Airway epithelial cell (primary cell): ENCODE data around the gene CDK9. TPM values are rescaled to one million over a fixed set of nuclear protein-coding genes. Genes with fewer than 3 reads are reported as not detected.

ENCODE experiments used
- total RNA-seq: library from RNA; depleted of rRNA; stranded (reverse); fragments of >200 nt; gene quantifications from 2 replicates; pipeline ENCODE4 v1.2.3, GENCODE V29; 2015

CDK9 gene
- 16.2 and 26.1 TPM in 2 replicates for total RNA-seq

DNA sequence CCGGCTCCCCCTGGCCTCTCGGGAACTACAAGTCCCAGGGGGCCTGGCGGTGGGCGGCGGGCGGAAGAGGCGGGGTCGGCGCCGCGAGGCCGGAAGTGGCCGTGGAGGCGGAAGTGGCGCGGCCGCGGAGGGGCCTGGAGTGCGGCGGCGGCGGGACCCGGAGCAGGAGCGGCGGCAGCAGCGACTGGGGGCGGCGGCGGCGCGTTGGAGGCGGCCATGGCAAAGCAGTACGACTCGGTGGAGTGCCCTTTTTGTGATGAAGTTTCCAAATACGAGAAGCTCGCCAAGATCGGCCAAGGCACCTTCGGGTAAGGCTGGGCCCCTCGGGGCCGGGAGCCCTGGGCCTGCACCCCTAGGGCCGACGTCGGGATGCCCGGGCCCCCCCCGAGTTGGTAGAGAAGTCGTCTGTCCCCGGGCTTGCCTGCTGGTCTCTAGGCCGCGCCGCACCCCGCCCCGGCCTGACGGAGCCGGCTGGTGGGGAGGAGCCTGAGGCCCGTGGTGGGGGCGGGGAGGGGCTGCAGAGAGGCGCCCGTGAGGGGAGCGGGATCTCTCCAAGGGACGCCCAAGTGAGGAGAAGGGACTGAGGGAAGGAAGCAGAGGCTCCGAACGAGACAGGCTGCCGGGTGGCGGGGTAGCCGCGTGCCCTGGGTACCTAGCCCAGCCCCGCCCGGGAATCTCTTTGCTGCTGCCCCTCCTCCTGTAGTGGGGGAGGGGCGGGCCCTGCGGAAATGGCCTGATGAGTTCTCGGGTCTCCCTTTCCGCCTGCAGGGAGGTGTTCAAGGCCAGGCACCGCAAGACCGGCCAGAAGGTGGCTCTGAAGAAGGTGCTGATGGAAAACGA, at the start of gene CDK9:
Gene CDK9 (plus strand): TSS at position 102 of the 840 bp plus-strand sequence. CDS start 115 bp downstream, at position 217.

GRCh38 chr9:127778280-127779135, 7.3 kb upstream of the CDK9 start, which contains the start of gene SH2D3C:
Gene SH2D3C, minus strand, starts transcription at chr9:127778666. Its CDS starts 39 bp downstream, at chr9:127778627.

DNA sequence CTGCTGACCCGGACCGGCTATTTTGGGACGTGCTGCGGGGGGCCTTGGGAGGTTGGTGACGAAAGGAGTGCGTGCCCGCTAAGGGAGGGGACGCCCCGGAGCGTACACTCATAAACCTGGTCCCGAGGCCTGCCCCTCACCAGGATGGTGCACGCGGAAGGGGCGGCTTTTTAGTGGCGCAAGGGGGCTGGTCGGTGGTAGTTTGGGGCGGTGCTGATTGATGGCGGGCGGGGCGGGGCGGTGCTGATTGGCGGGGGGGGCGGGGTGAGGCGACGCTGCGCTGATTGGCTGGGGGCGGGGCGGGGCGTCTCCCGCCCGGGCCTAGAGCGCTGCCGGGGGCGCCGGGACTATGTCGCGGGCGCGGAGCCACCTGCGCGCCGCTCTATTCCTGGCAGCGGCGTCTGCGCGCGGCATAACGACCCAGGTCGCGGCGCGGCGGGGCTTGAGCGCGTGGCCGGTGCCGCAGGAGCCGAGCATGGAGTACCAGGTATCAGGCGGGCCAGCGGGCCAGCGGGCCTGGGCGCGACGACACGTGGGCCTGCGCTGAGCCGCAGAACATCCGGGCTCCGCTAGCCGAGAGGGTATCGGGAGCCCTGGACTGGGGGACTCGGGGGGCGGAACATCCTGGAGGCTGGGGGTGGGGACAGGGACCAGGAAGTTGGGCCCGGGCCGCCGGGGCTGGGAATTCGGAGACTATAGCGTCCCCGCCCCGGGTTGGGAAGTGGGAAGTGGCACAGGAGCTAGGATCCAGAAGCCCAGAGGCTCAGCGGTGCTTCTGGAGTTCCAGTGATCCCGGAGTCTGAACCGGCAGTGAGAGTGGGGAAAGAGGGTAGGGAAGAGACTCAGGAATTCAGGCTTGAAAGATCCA, 17.0 kb downstream of the CDK9 start, which contains the start of gene FPGS:
Gene FPGS (plus strand): TSS at position 307 of the 868 bp plus-strand sequence. CDS start 43 bp downstream, at position 350.

Other genes starting within 250 kb of the CDK9 start
- 14.8 and 30.6 TPM in 2 replicates for gene STXBP1, start 173.8 kb upstream of the CDK9 start, total RNA-seq
- not detected in 2 replicates for gene CFAP157, start 79.0 kb upstream of the CDK9 start, total RNA-seq
- 41.0 and 44.5 TPM in 2 replicates for gene PTRH1, start 70.4 kb upstream of the CDK9 start, total RNA-seq
- not detected in 2 replicates for gene TTC16, start 70.0 kb upstream of the CDK9 start, total RNA-seq
- 13.6 and 17.7 TPM in 2 replicates for gene TOR2A, start 50.7 kb upstream of the CDK9 start, total RNA-seq
- 0.21 TPM in 1 of 2 replicates, not detected in the other for gene SH2D3C, start 7.4 kb upstream of the CDK9 start, total RNA-seq
- gene FPGS, start 16.8 kb downstream of the CDK9 start, total RNA-seq = 71.9 and 77.8 TPM in 2 replicates
- gene ENG, start 68.6 kb downstream of the CDK9 start, total RNA-seq = 0.88 and 2.0 TPM in 2 replicates
- 26.3 and 47.5 TPM in 2 replicates for gene AK1, start 91.6 kb downstream of the CDK9 start, total RNA-seq
- gene ST6GALNAC6, start 113.6 kb downstream of the CDK9 start, total RNA-seq = 37.7 and 38.1 TPM in 2 replicates
- gene ST6GALNAC4, start 131.0 kb downstream of the CDK9 start, total RNA-seq = 44.8 and 45.3 TPM in 2 replicates
- gene PIP5KL1, start 144.7 kb downstream of the CDK9 start, total RNA-seq = 6.6 and 16.0 TPM in 2 replicates
- 23.0 and 30.4 TPM in 2 replicates for gene DPM2, start 151.8 kb downstream of the CDK9 start, total RNA-seq
- gene EEIG1, start 195.0 kb downstream of the CDK9 start, total RNA-seq = 4.1 and 8.6 TPM in 2 replicates